ENCODE measurements around the gene HNRNPCL2.
"Not testable (repeated sequence)": the region's sequence is repeated elsewhere in the genome, so short reads cannot be mapped to it uniquely, and the experiment has no call there.

HNRNPCL2 gene

DNA sequence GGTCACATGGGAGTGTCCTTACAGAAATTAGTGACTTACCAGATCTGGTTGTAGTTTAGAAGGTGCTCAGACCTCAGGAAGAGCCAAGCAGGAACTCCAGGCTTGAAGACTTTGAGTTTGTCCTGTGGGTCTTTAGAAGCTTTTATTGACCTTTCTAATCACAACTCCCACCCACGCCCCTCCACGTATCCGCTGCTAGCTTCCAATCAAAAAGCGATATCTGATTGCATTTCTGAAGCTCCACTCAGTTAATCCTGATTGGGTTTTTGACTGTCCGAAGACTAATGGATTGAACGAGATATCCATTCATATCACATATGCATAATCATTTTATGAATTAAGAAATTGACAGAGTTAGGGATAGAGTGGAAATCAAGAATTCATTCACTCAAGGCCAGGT is at the start of gene HNRNPCL2:
HNRNPCL2 (minus strand) TSS at position 101 of the 400 bp plus-strand sequence. CDS start 454 bp downstream, outside the sequence.
- not testable (repeated sequence) for DNase-seq (ENCODE audit: low read depth in 2 of 2)

DNA sequence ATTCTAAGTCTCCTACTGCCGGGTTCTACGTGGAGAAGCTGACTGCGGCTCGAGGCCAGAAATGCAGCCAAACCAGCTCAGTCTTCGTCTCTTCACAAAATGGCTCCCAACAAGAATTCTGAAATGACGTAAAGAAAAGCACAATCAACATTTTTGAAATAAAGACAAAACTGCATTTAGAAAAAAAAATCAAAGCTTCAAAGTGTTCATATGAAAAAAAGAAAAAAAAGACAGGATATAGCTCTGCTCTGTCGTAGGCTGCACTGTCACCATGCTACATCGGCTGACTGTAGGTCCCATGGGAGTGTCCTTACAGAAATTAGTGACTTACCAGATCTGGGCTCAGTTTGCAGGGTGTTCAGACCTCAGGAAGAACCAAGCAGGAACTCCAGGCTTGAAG is 48.9 kb upstream of the HNRNPCL2 start, which contains the start of gene HNRNPCL4:
HNRNPCL4 (minus strand) TSS at position 101 of the 400 bp plus-strand sequence. CDS start 164 bp downstream, outside the sequence.
- not testable (repeated sequence) for DNase-seq (ENCODE audit: low read depth in 2 of 2)

DNA sequence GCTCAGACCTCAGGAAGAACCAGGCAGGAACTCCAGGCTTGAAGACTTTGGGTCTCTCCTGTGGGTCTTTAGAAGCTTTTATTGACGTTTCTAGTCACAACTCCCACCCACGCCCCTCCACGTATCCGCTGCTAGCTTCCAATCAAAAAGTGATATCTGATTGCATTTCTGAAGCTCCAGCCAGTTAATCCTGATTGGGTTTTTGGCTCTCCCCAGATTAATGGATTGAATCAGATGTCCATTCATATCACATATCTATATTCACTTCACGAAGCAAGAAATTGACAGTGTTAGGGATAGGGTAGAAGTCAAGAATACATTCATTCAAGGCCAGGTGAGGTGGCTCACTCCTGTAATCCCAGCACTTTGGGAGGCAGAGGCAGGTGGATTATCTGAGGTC is 39.3 kb upstream of the HNRNPCL2 start, which contains the start of gene PRAMEF26:
PRAMEF26 (minus strand) TSS at position 101 of the 400 bp plus-strand sequence. CDS start 2,914 bp downstream, outside the sequence.
- DNase-seq (ENCODE audit: low read depth in 2 of 2), result not testable (repeated sequence)

DNA sequence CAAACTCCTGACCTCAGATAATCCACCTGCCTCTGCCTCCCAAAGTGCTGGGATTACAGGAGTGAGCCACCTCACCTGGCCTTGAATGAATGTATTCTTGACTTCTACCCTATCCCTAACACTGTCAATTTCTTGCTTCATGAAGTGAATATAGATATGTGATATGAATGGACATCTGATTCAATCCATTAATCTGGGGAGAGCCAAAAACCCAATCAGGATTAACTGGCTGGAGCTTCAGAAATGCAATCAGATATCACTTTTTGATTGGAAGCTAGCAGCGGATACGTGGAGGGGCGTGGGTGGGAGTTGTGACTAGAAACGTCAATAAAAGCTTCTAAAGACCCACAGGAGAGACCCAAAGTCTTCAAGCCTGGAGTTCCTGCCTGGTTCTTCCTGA is 46.2 kb downstream of the HNRNPCL2 start, which contains the start of gene PRAMEF25:
PRAMEF25 (plus strand) TSS at position 301 of the 400 bp plus-strand sequence. CDS start 2,920 bp downstream, outside the sequence.
- DNase-seq (ENCODE audit: low read depth in 2 of 2), result not testable (repeated sequence)
